Mesendoderm (in vitro differentiated cells): ENCODE measurements around the gene IRAK2. TPM values are rescaled to one million over a fixed set of nuclear protein-coding genes. Genes with fewer than 3 reads are reported as not detected.

Experiments
- DNase-seq: peaks from one replicate; pipeline ENCODE4 v3.0.0; 2013
- H2AK5ac ChIP-seq: 2 replicates; pipeline ENCODE4 v1.6.1; 2013; ENCODE audit warnings: low read length, inconsistent platforms
- H2BK120ac ChIP-seq: 2 replicates; pipeline ENCODE4 v1.6.1; 2013; ENCODE audit warnings: low read depth, mild to moderate bottlenecking, low read length, moderate library complexity, mixed read lengths
- H2BK15ac ChIP-seq: replicated peaks from 2 replicates; pipeline ENCODE4 v1.6.1; 2013; ENCODE audit warnings: low read depth, mild to moderate bottlenecking, moderate library complexity
- H2BK5ac ChIP-seq: 2 replicates; pipeline ENCODE4 v1.6.1; 2013; ENCODE audit warnings: low read length, inconsistent platforms
- H3K18ac ChIP-seq: 2 replicates; pipeline ENCODE4 v1.6.1; 2013; ENCODE audit warnings: mild to moderate bottlenecking, low read length, mixed read lengths
- H3K23ac ChIP-seq: one replicate; pipeline ENCODE4 v1.6.1; 2013; ENCODE audit warnings: low read length
- H3K27ac ChIP-seq: 2 replicates; pipeline ENCODE4 v1.5.1; 2013; ENCODE audit warnings: low read depth, mild to moderate bottlenecking, inconsistent platforms, low read length, moderate library complexity
- H3K27me3 ChIP-seq: 2 replicates; pipeline ENCODE4 v1.6.1; 2013; ENCODE audit warnings: low read length, control low read depth, mild to moderate bottlenecking, inconsistent platforms; ENCODE audit not compliant: insufficient read depth, poor library complexity
- H3K36me3 ChIP-seq: 2 replicates; pipeline ENCODE4 v1.6.1; 2013; ENCODE audit warnings: low read length, inconsistent platforms; ENCODE audit not compliant: control insufficient read depth, insufficient read depth
- H3K4ac ChIP-seq: one replicate; pipeline ENCODE4 v1.6.1; 2013; ENCODE audit warnings: low read depth, mild to moderate bottlenecking, low read length, moderate library complexity
- H3K4me1 ChIP-seq: 2 replicates; pipeline ENCODE4 v1.6.1; 2013; ENCODE audit warnings: low read depth, low read length, inconsistent platforms; ENCODE audit not compliant: control insufficient read depth
- H3K4me2 ChIP-seq: 2 replicates; pipeline ENCODE4 v1.6.1; 2013; ENCODE audit warnings: low read length
- H3K4me3 ChIP-seq: 2 replicates; pipeline ENCODE4 v1.5.1; 2013; ENCODE audit warnings: mild to moderate bottlenecking, low read length
- H3K56ac ChIP-seq: one replicate; pipeline ENCODE4 v1.6.1; 2013; ENCODE audit warnings: low read length
- H3K79me1 ChIP-seq: 2 replicates; pipeline ENCODE4 v1.6.1; 2013; ENCODE audit warnings: low read length, inconsistent platforms
- H3K79me2 ChIP-seq: 2 replicates; pipeline ENCODE4 v1.6.1; 2013; ENCODE audit warnings: mild to moderate bottlenecking, low read length; ENCODE audit not compliant: control insufficient read depth, insufficient read depth
- H3K9ac ChIP-seq: 2 replicates; pipeline ENCODE4 v1.6.1; 2013; ENCODE audit warnings: low read length, inconsistent platforms
- H4K5ac ChIP-seq: one replicate; pipeline ENCODE4 v1.6.1; 2013; ENCODE audit warnings: low read length
- H4K8ac ChIP-seq: one replicate; pipeline ENCODE4 v1.6.1; 2013; ENCODE audit warnings: low read depth, mild to moderate bottlenecking, control low read depth, low read length, moderate library complexity
- WGBS: extraction: QIAGEN DNeasy Blood & Tissue Kit; methylation state at CpG from one replicate; pipeline ENCODE4 v1.1.7; 2013; ENCODE audit warnings: low lambda C conversion rate, missing lambda C conversion rate; ENCODE audit not compliant: insufficient coverage; ENCODE audit errors: extremely low coverage; 5-methylcytosine and 5-hydroxymethylcytosine counted together
- polyA plus RNA-seq, 2 experiments: library from polyadenylated mRNA; stranded (reverse); fragments of 200-250 nt; gene quantifications; one replicate each; pipeline ENCODE4 v1.2.3, GENCODE V29; 2013

IRAK2 gene
- polyA plus RNA-seq (2013, experiment 1 of 2): 0.27 TPM
- polyA plus RNA-seq (2013, experiment 2 of 2): 0.25 TPM

GRCh38 chr3:10164546-10165393 is at the start of gene IRAK2:
Gene IRAK2, plus strand, starts transcription at chr3:10164919. Its CDS starts 36 bp downstream, at chr3:10164955.
- no peak within 1 kb of the TSS for H2AK5ac ChIP-seq
- peak within 1 kb of the TSS; percentile 80 for H3K4me3 ChIP-seq
- peak within 1 kb of the TSS; percentile 99 for H3K4me2 ChIP-seq
- WGBS: no CpG with 5 or more reads among the region's 76 CpGs
- H3K27ac ChIP-seq: no peak within 1 kb of the TSS
- peak within 1 kb of the TSS; percentile 95 for H3K56ac ChIP-seq
- no peak within 1 kb of the TSS for H3K23ac ChIP-seq
- no peak within 1 kb of the TSS for H4K5ac ChIP-seq
- no peak within 1 kb of the TSS for H2BK120ac ChIP-seq
- H3K18ac ChIP-seq: no peak within 1 kb of the TSS
- H4K8ac ChIP-seq: no peak within 1 kb of the TSS
- H3K4me1 ChIP-seq: no peaks in the 10 kb centered on the region
- peak within 1 kb of the TSS; percentile 86 for H3K9ac ChIP-seq
- H2BK5ac ChIP-seq: no peak within 1 kb of the TSS
- no peaks in the 10 kb centered on the region for H3K27me3 ChIP-seq
- peak; percentile 62 for DNase-seq
- no peaks in the 10 kb centered on the region for H3K79me2 ChIP-seq
- H3K79me1 ChIP-seq: no peaks in the 10 kb centered on the region
- no peak within 1 kb of the TSS for H2BK15ac ChIP-seq
- no peaks in the 10 kb centered on the region for H3K36me3 ChIP-seq
- no peak within 1 kb of the TSS for H3K4ac ChIP-seq

DNA sequence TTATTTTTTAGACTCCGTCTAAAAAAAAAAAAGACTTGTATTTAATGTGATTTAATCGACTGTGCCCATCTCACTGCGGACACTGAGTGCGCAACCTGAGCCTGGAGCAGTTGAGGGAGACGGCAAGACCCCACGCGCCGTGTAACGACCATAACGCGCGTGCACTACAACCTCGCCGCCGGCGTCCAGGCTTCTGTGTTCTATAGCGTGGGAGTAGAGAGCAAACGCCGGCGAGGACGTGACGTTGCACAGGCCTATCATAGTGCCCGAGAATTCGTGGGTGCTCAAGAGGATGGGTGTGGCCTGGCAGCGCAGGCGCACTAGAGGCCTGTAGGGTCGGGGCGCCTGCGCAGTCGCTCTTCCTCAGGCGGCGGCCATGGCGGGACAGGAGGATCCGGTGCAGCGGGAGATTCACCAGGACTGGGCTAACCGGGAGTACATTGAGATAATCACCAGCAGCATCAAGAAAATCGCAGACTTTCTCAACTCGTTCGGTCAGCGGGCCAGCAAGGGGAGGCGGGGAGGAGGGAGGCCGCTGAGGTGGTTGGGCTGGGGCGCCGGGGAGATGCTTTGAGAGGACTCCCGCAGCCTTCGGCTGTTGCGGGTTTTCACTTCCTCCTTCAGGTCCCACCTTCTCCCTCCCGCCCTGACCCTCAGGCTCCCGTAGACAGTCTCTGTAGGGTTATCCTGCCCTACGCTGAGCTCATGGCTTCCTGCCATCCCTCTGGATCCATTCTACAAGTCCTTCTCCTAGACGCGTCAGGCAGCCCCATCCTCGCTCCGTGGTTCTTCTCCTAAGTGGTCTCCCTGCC is 49.2 kb upstream of the IRAK2 start, which contains the start of gene BRK1:
Gene BRK1, plus strand, starts transcription at position 350 of the 812 bp plus-strand sequence. Its CDS starts 27 bp downstream, at position 377.
- no peak within 1 kb of the TSS for H3K18ac ChIP-seq
- peaks cover 15% of the 10 kb centered on the region for H3K79me2 ChIP-seq
- H3K79me1 ChIP-seq: peaks cover 7% of the 10 kb centered on the region
- no peak within 1 kb of the TSS for H4K5ac ChIP-seq
- H2BK120ac ChIP-seq: no peak within 1 kb of the TSS
- no CpG with 5 or more reads among the region's 54 CpGs for WGBS
- no peak within 1 kb of the TSS for H2BK15ac ChIP-seq
- H4K8ac ChIP-seq: no peak within 1 kb of the TSS
- H3K4me1 ChIP-seq: no peaks in the 10 kb centered on the region
- no peak within 1 kb of the TSS for H2BK5ac ChIP-seq
- no peaks in the 10 kb centered on the region for H3K36me3 ChIP-seq
- no peaks in the 10 kb centered on the region for H3K27me3 ChIP-seq
- peak within 1 kb of the TSS; percentile 99 for H3K56ac ChIP-seq
- peak within 1 kb of the TSS; percentile 94 for H3K9ac ChIP-seq
- peak within 1 kb of the TSS; percentile 95 for H3K4me2 ChIP-seq
- H3K4ac ChIP-seq: no peak within 1 kb of the TSS
- H3K27ac ChIP-seq: no peak within 1 kb of the TSS
- H2AK5ac ChIP-seq: no peak within 1 kb of the TSS
- DNase-seq: peak; percentile 93
- peak within 1 kb of the TSS; percentile 94 for H3K4me3 ChIP-seq
- H3K23ac ChIP-seq: no peak within 1 kb of the TSS

- H3K4me1 ChIP-seq: no peaks in the 10 kb centered on the region
- H3K27ac ChIP-seq: no peak overlapping the region
- DNase-seq: peak; percentile 70
- H3K79me1 ChIP-seq: peaks cover 11% of the 10 kb centered on the region
- H4K5ac ChIP-seq: no peak overlapping the region
- peaks cover 18% of the 10 kb centered on the region for H3K79me2 ChIP-seq
- H3K4me2 ChIP-seq: peak overlapping the region; percentile 91
- no CpG with 5 or more reads among the region's 10 CpGs for WGBS
- no peak overlapping the region for H4K8ac ChIP-seq
- no peak overlapping the region for H3K4ac ChIP-seq
- no peak overlapping the region for H3K23ac ChIP-seq
- no peaks in the 10 kb centered on the region for H3K36me3 ChIP-seq
- no peaks in the 10 kb centered on the region for H3K27me3 ChIP-seq
- H3K18ac ChIP-seq: no peak overlapping the region
- H3K4me3 ChIP-seq: peak overlapping the region; percentile 94
- no peak overlapping the region for H2AK5ac ChIP-seq
- peak overlapping the region; percentile 91 for H3K9ac ChIP-seq
- peak overlapping the region; percentile 99 for H3K56ac ChIP-seq
- H2BK5ac ChIP-seq: no peak overlapping the region
- H2BK120ac ChIP-seq: no peak overlapping the region
- H2BK15ac ChIP-seq: no peak overlapping the region
These were observed 48.6 kb upstream of the IRAK2 start for GRCh38 chr3:10116138-10116460.

DNA sequence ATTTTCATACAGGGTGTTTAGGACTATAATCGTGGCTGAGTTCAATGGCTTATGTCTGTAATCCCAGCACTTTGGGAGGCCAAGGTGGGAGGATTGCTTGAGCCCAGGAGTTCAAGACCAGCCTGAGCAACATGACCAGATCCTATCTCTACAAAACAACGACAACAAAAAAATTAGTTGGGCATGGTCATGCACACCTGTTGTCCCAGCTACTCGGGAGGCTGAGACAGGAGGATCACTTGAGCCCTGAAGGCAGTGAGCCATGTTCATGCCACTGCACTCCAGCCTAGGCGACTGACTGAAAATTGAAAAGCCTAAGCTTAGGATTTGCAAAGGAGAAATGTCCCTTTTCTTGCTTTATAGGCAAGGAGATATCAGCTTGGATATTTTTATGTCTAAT is 47.8 kb upstream of the IRAK2 start:
- WGBS: no CpG with 5 or more reads among the region's 4 CpGs
- H2BK15ac ChIP-seq: no peak overlapping the region

DNA sequence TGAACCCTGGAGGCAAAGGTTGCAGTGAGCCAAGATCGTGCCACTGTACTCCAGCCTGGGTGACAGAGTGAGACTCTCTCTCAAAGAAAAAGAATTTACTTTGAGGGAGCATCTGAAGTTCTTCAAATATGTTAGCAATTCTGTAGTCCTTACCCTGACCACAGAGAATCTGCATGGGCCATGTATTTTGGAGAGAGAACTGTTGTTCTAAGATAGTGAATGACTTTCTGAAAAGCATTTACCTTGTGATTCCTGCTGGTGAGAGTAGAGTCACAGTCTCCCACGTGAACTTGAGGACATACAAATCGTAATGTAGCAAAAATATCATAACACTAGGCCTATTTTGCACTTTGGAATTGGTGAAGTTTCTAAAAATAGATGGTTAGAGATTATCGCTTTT is 45.3 kb upstream of the IRAK2 start:
- Histone ChIP-seq H3K79me1 (peaks cover 11% of the 10 kb centered on the region), H2BK120ac (no peak overlapping the region)
- no CpG with 5 or more reads among the region's 4 CpGs for WGBS

More for the DNA sequence above, 47.8 kb upstream of the IRAK2 start:
- H3K18ac ChIP-seq: no peak overlapping the region
- H4K8ac ChIP-seq: no peak overlapping the region
- no peak overlapping the region for H3K9ac ChIP-seq
- no peak overlapping the region for H3K23ac ChIP-seq
- peaks cover 11% of the 10 kb centered on the region for H3K79me1 ChIP-seq
- H3K27me3 ChIP-seq: no peaks in the 10 kb centered on the region
- H3K36me3 ChIP-seq: no peaks in the 10 kb centered on the region
- H2BK120ac ChIP-seq: no peak overlapping the region
- H4K5ac ChIP-seq: no peak overlapping the region
- peaks cover 18% of the 10 kb centered on the region for H3K79me2 ChIP-seq
- H3K4me3 ChIP-seq: no peak overlapping the region
- H2BK5ac ChIP-seq: no peak overlapping the region
- H3K4me2 ChIP-seq: no peak overlapping the region
- no peak overlapping the region for H3K27ac ChIP-seq
- H3K56ac ChIP-seq: peak overlapping the region; percentile 15
- no peak overlapping the region for H2AK5ac ChIP-seq
- H3K4ac ChIP-seq: no peak overlapping the region
- DNase-seq: no peak
- H3K4me1 ChIP-seq: no peaks in the 10 kb centered on the region

More for the DNA sequence above, 45.3 kb upstream of the IRAK2 start:
- Histone ChIP-seq H3K27me3 (no peaks in the 10 kb centered on the region), H3K79me2 (peaks cover 18% of the 10 kb centered on the region), H3K23ac (no peak overlapping the region), H4K8ac (no peak overlapping the region), H3K4me3 (no peak overlapping the region), H3K4ac (no peak overlapping the region), H3K9ac (no peak overlapping the region), H2AK5ac (no peak overlapping the region), H2BK5ac (no peak overlapping the region), H3K36me3 (no peaks in the 10 kb centered on the region), H2BK15ac (no peak overlapping the region), H3K27ac (no peak overlapping the region), H4K5ac (no peak overlapping the region), H3K4me1 (no peaks in the 10 kb centered on the region), H3K18ac (no peak overlapping the region), H3K4me2 (no peak overlapping the region), H3K56ac (no peak overlapping the region)
- DNase-seq: no peak
